IMR-90 (cell line): ENCODE measurements around the gene NLRX1. TPM values are rescaled to one million over a fixed set of nuclear protein-coding genes. Genes with fewer than 3 reads are reported as not detected.

Experiments used
- ATAC-seq: fragments of 200-7000 bp; cut with Tn5 transposase; 2 replicates; pipeline ENCODE4 v1.9.1; 2020; ENCODE audit warnings: low read depth, mild to moderate bottlenecking, moderate library complexity
- BruUV-seq: library from RNA; stranded (reverse); fragments of 400-500 nt; replicated peaks from 2 replicates; lab custom pipeline; 2021; lab: Mats Ljungman, UMichigan
- CTCF ChIA-PET: fragments of 300-600 bp; formaldehyde crosslinking; extraction: SDS; loops from one replicate; lab custom pipeline; 2021; ENCODE audit warnings: antibody characterized with exemption; lab: Yijun Ruan, JAX
- POLR2A ChIA-PET: fragments of 300-600 bp; sonication (Branson Sonifier 250); formaldehyde crosslinking; loops from one replicate; lab custom pipeline; 2022; ENCODE audit warnings: antibody characterized with exemption; ENCODE audit not compliant: unreplicated experiment; lab: Charles Lee
- DNase-seq: peaks from one replicate; pipeline ENCODE4 v3.0.0; 2013
- H2AFZ ChIP-seq: replicated peaks from 2 replicates; pipeline ENCODE3; 2013; ENCODE audit warnings: low read length, mild to moderate bottlenecking; ENCODE audit not compliant: poor library complexity
- H2AK5ac ChIP-seq: 2 replicates; pipeline ENCODE4 v1.6.1; 2013; ENCODE audit warnings: low read depth, low read length, inconsistent platforms
- H2AK9ac ChIP-seq: replicated peaks from 2 replicates; pipeline ENCODE3; 2013; ENCODE audit warnings: mild to moderate bottlenecking, low read depth, low read length, moderate library complexity; ENCODE audit not compliant: poor library complexity
- H2BK120ac ChIP-seq: 2 replicates; pipeline ENCODE4 v1.6.1; 2013; ENCODE audit warnings: low read depth, low read length, inconsistent platforms
- H2BK15ac ChIP-seq: 3 replicates; pipeline ENCODE4 v1.6.1; 2013; ENCODE audit warnings: low read depth, low read length, inconsistent platforms
- H2BK20ac ChIP-seq: 2 replicates; pipeline ENCODE4 v1.6.1; 2013; ENCODE audit warnings: low read depth, mild to moderate bottlenecking, inconsistent platforms, low read length, moderate library complexity
- H2BK5ac ChIP-seq: 2 replicates; pipeline ENCODE4 v1.6.1; 2013; ENCODE audit warnings: mild to moderate bottlenecking, low read depth, low read length, inconsistent platforms; ENCODE audit not compliant: poor library complexity, severe bottlenecking
- H3K14ac ChIP-seq: replicated peaks from 2 replicates; pipeline ENCODE4 v1.6.1; 2013; ENCODE audit warnings: low read depth, low read length, inconsistent platforms
- H3K18ac ChIP-seq: 2 replicates; pipeline ENCODE4 v1.6.1; 2013; ENCODE audit warnings: low read depth, low read length, control low read depth
- H3K23ac ChIP-seq: 2 replicates; pipeline ENCODE4 v1.6.1; 2013; ENCODE audit warnings: low read depth, low read length, inconsistent platforms
- H3K27ac ChIP-seq: 2 replicates; pipeline ENCODE4 v1.5.1; 2013; ENCODE audit warnings: mild to moderate bottlenecking, control low read depth, low read length; ENCODE audit not compliant: insufficient read depth
- H3K27me3 ChIP-seq: 2 replicates; pipeline ENCODE4 v1.6.1; 2013; ENCODE audit warnings: low read length; ENCODE audit not compliant: control insufficient read depth, insufficient read depth
- H3K36me3 ChIP-seq: 2 replicates; pipeline ENCODE4 v1.6.1; 2013; ENCODE audit warnings: low read length, mixed read lengths; ENCODE audit not compliant: control insufficient read depth, insufficient read depth
- H3K4ac ChIP-seq: 2 replicates; pipeline ENCODE4 v1.6.1; 2013; ENCODE audit warnings: low read depth, low read length, inconsistent platforms
- H3K4me1 ChIP-seq: 2 replicates; pipeline ENCODE4 v1.6.1; 2013; ENCODE audit warnings: low read length, mixed read lengths; ENCODE audit not compliant: control insufficient read depth, insufficient read depth
- H3K4me2 ChIP-seq: 2 replicates; pipeline ENCODE4 v1.6.1; 2013; ENCODE audit warnings: low read depth, mild to moderate bottlenecking, control low read depth, low read length, moderate library complexity
- H3K4me3 ChIP-seq: 2 replicates; pipeline ENCODE4 v1.5.1; 2013; ENCODE audit warnings: low read depth, mild to moderate bottlenecking, control low read depth, low read length, moderate library complexity; ENCODE audit not compliant: insufficient read depth
- H3K56ac ChIP-seq: 2 replicates; pipeline ENCODE4 v1.6.1; 2013; ENCODE audit warnings: low read length, inconsistent platforms; ENCODE audit not compliant: insufficient read depth; ENCODE audit errors: extremely low read depth
- H3K79me1 ChIP-seq, 2 experiments: 2 replicates each; pipeline ENCODE4 v1.6.1; 2013; ENCODE audit warnings: low read length in 2 of 2, inconsistent platforms in 1 of 2, low read depth in 1 of 2
- H3K9ac ChIP-seq: 2 replicates; pipeline ENCODE4 v1.6.1; 2013; ENCODE audit warnings: low read depth, low read length, control low read depth
- H3K9me1 ChIP-seq: 2 replicates; pipeline ENCODE4 v1.6.1; 2013; ENCODE audit warnings: low read length, inconsistent platforms; ENCODE audit not compliant: insufficient read depth
- H3K9me3 ChIP-seq: 2 replicates; pipeline ENCODE4 v1.6.1; 2013; ENCODE audit warnings: low read length; ENCODE audit not compliant: control insufficient read depth, insufficient read depth
- H4K20me1 ChIP-seq: 2 replicates; pipeline ENCODE4 v1.6.1; 2013; ENCODE audit warnings: low read length, inconsistent platforms; ENCODE audit not compliant: insufficient read depth
- H4K5ac ChIP-seq: 2 replicates; pipeline ENCODE4 v1.6.1; 2013; ENCODE audit warnings: mild to moderate bottlenecking, low read depth, low read length, control low read depth
- H4K8ac ChIP-seq, 2 experiments: 2 replicates each; pipeline ENCODE4 v1.6.1; 2013; ENCODE audit warnings: low read depth in 2 of 2, low read length in 2 of 2, control low read depth in 1 of 2, inconsistent platforms in 1 of 2
- H4K91ac ChIP-seq: 2 replicates; pipeline ENCODE4 v1.6.1; 2013; ENCODE audit warnings: low read depth, low read length, inconsistent platforms; ENCODE audit not compliant: insufficient read depth
- BHLHE40 ChIP-seq: fragments of 150-350 bp; IDR thresholded peaks from 2 replicates; pipeline ENCODE4 v1.6.1; 2016; ENCODE audit warnings: mild to moderate bottlenecking, low read depth, low read length
- CEBPB ChIP-seq: IDR thresholded peaks from 2 replicates; pipeline ENCODE4 v1.6.1; 2012; ENCODE audit warnings: low read depth, low read length, improper control_type of control experiment
- CHD1 ChIP-seq: IDR thresholded peaks from 2 replicates; pipeline ENCODE4 v1.6.1; 2012; ENCODE audit warnings: low read depth, low read length, improper control_type of control experiment
- ELK1 ChIP-seq: fragments of 150-350 bp; IDR thresholded peaks from 2 replicates; pipeline ENCODE4 v1.6.1; 2016; ENCODE audit warnings: low read depth, mild to moderate bottlenecking, low read length, moderate library complexity, borderline replicate concordance
- FOS ChIP-seq: fragments of 150-350 bp; IDR thresholded peaks from 2 replicates; pipeline ENCODE4 v1.6.1; 2016; ENCODE audit warnings: low read depth, low read length
- MAFK ChIP-seq: IDR thresholded peaks from 2 replicates; pipeline ENCODE4 v1.6.1; 2012; ENCODE audit warnings: low read depth, low read length, improper control_type of control experiment
- MAZ ChIP-seq: IDR thresholded peaks from 2 replicates; pipeline ENCODE4 v1.6.1; 2012; ENCODE audit warnings: low read depth, mild to moderate bottlenecking, low read length, improper control_type of control experiment, moderate library complexity, borderline replicate concordance
- MXI1 ChIP-seq: IDR thresholded peaks from 2 replicates; pipeline ENCODE4 v1.6.1; 2012; ENCODE audit warnings: low read depth, mild to moderate bottlenecking, low read length, moderate library complexity, borderline replicate concordance
- NFE2L2 ChIP-seq: fragments of 150-350 bp; IDR thresholded peaks from 2 replicates; pipeline ENCODE4 v1.6.1; 2016; ENCODE audit warnings: low read depth, mild to moderate bottlenecking, low read length
- POLR2A ChIP-seq: IDR thresholded peaks from 2 replicates; pipeline ENCODE4 v1.6.1; 2012; ENCODE audit warnings: mild to moderate bottlenecking, low read depth, low read length
- SMC3 ChIP-seq: fragments of 150-350 bp; IDR thresholded peaks from 2 replicates; pipeline ENCODE4 v1.6.1; 2016; ENCODE audit warnings: low read depth, mild to moderate bottlenecking, antibody characterized with exemption, low read length, moderate library complexity
- WGBS, 2 experiments: methylation state at CpG; one replicate each; pipeline versions ENCODE4 v1.1.5 to v1.1.7; 2013; ENCODE audit warnings: missing lambda C conversion rate in 2 of 2; ENCODE audit not compliant: insufficient read length in 1 of 2; ENCODE audit errors: extremely low coverage in 2 of 2; 5-methylcytosine and 5-hydroxymethylcytosine counted together
- dilution Hi-C: fragments of 300-500 bp; cut with HindIII; formaldehyde crosslinking; loops from one replicate; pipeline ENCODE4 v1.14.3; 2018; ENCODE audit warnings: low sequenced_read_pairs; ENCODE audit not compliant: unreplicated experiment
- in situ Hi-C: fragments of 300-500 bp; cut with MboI; formaldehyde crosslinking; loops from 3 replicates; pipeline ENCODE4 v1.14.3; 2019; ENCODE audit warnings: low sequenced_read_pairs, inconsistent platforms, mixed read lengths
- intact Hi-C: fragments of 100-400 bp; cut with micrococcal nuclease; formaldehyde crosslinking; loops from 2 replicates; pipeline ENCODE4 v1.10.0; 2022
- polyA plus RNA-seq, 3 experiments: library from polyadenylated mRNA; depleted of rRNA; stranded (reverse); fragments of >200 nt; gene quantifications; 2 replicates each; pipeline ENCODE4 v1.2.3, GENCODE V29; 2012; ENCODE audit warnings: low replicate concordance in 1 of 3
- total RNA-seq: library from RNA; depleted of rRNA; stranded (reverse); fragments of >200 nt; gene quantifications from 2 replicates; pipeline ENCODE4 v1.2.3, GENCODE V29; 2012
- TF ChIP-seq, protein P1 (sequence below): conservative IDR thresholded peaks from 2 replicates; pipeline ENCODE4 v1.5.1; 2012; ENCODE audit warnings: mild to moderate bottlenecking, low read depth, low read length, improper control_type of control experiment
- TF ChIP-seq, protein P2 (sequence below): fragments of 150-350 bp; IDR thresholded peaks from 2 replicates; pipeline ENCODE4 v1.6.1; 2017; ENCODE audit warnings: mild to moderate bottlenecking, antibody characterized with exemption, low read length, low read depth

The NLRX1 gene
- total and polyA plus RNA-seq, 2 of the 4 experiments (the other 2 are of a cell fraction), result 3.0 to 4.9 TPM

DNA sequence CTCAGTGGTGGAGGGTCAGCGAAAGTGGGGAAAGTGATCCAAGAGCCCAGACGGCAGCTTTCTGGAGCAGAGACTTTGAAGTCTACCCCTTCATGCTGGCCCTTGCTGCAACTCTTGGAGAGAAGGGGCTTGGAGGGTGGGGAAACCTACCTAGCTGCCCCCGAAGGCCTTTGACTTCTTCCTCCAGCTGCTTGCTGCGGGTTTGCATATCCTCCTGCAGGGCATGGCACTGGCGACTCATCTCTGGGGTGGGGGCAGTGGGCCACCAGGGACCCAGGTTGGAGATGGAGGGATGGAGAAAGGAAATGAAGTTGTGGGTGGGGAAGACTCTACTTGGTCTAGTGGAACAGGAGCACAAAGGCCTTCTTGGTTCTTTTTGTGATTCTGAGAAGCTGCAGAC, 24.5 kb downstream of the NLRX1 start:
- no peaks in the 10 kb centered on the region for H3K79me1 ChIP-seq
- no peak overlapping the region for H2AK5ac ChIP-seq
- no peak overlapping the region for H2BK120ac ChIP-seq
- H3K4me3 ChIP-seq, result no peak overlapping the region
- H3K36me3 ChIP-seq, result no peaks in the 10 kb centered on the region
- no peaks in the 10 kb centered on the region for H3K4me1 ChIP-seq
- no TSS peak for BruUV-seq
- no peaks in the 10 kb centered on the region; the same call in 1 of the 2 replicates for H3K9me1 ChIP-seq
- in situ Hi-C loops (no loop called here), intact Hi-C loops (no loop called here), dilution Hi-C loops (no loop called here)
- CTCF ChIA-PET, result interaction anchor here (1.4 kb wide), 1 partner anchor 13 kb away, joined by 4 read pairs; the partner anchor contains the start of gene CBL
- ATAC-seq (no peak), DNase-seq (no peak)
- 63% methylated on average over 3 of the region's 5 CpGs; no CpG with 5 or more reads in 1 of the 2 experiments for WGBS, 2 experiments
- no peak overlapping the region for H2BK20ac ChIP-seq
- no peak overlapping the region for H2AK9ac ChIP-seq
- H3K23ac ChIP-seq, result no peak overlapping the region
- TF ChIP-seq CEBPB (no peak), MAZ (no peak), MXI1 (no peak), ELK1 (no peak), MAFK (no peak), BHLHE40 (no peak), FOS (no peak), NFE2L2 (no peak), SMC3 (no peak), CHD1 (no peak), POLR2A (no peak)
- TF ChIP-seq, protein P1, sequence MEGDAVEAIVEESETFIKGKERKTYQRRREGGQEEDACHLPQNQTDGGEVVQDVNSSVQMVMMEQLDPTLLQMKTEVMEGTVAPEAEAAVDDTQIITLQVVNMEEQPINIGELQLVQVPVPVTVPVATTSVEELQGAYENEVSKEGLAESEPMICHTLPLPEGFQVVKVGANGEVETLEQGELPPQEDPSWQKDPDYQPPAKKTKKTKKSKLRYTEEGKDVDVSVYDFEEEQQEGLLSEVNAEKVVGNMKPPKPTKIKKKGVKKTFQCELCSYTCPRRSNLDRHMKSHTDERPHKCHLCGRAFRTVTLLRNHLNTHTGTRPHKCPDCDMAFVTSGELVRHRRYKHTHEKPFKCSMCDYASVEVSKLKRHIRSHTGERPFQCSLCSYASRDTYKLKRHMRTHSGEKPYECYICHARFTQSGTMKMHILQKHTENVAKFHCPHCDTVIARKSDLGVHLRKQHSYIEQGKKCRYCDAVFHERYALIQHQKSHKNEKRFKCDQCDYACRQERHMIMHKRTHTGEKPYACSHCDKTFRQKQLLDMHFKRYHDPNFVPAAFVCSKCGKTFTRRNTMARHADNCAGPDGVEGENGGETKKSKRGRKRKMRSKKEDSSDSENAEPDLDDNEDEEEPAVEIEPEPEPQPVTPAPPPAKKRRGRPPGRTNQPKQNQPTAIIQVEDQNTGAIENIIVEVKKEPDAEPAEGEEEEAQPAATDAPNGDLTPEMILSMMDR, result no peak
- TF ChIP-seq, protein P2, sequence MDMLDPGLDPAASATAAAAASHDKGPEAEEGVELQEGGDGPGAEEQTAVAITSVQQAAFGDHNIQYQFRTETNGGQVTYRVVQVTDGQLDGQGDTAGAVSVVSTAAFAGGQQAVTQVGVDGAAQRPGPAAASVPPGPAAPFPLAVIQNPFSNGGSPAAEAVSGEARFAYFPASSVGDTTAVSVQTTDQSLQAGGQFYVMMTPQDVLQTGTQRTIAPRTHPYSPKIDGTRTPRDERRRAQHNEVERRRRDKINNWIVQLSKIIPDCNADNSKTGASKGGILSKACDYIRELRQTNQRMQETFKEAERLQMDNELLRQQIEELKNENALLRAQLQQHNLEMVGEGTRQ, result no peak
- no peak overlapping the region for H3K4ac ChIP-seq
- no peak overlapping the region for H3K14ac ChIP-seq
- H3K18ac ChIP-seq, result no peak overlapping the region
- H3K9me3 ChIP-seq, result no peaks in the 10 kb centered on the region
- no peak overlapping the region for H3K9ac ChIP-seq
- H2AFZ ChIP-seq, result no peak overlapping the region
- H2BK15ac ChIP-seq, result no peak overlapping the region
- H3K4me2 ChIP-seq, result no peak overlapping the region
- H3K27me3 ChIP-seq, result peaks cover 18% of the 10 kb centered on the region
- H4K91ac ChIP-seq, result no peak overlapping the region
- H3K56ac ChIP-seq, result no peak overlapping the region
- POLR2A ChIA-PET, result no interaction called here
- no peaks in the 10 kb centered on the region for H4K20me1 ChIP-seq
- no peak overlapping the region for H2BK5ac ChIP-seq
- H4K5ac ChIP-seq, result no peak overlapping the region
- H3K27ac ChIP-seq, result no peak overlapping the region
- H4K8ac ChIP-seq, result no peak overlapping the region
